Epithelial cell of proximal tubule (primary cell): ENCODE results near the gene MYRIP. TPM values are rescaled to one million over a fixed set of nuclear protein-coding genes. Genes with fewer than 3 reads are reported as not detected.

ENCODE experiments used
- DNase-seq: peaks from one replicate; pipeline ENCODE4 v3.0.0-alpha.2; 2011; ENCODE audit warnings: low read depth
- H3K4me3 ChIP-seq: 2 replicates; pipeline ENCODE4 v1.5.1; 2011; ENCODE audit warnings: low read depth, mild to moderate bottlenecking, low read length
- CTCF ChIP-seq: conservative IDR thresholded peaks from 2 replicates; pipeline ENCODE4 v1.5.1; 2012; ENCODE audit warnings: low read depth, mild to moderate bottlenecking, low read length
- total RNA-seq: library from RNA; depleted of rRNA; stranded (reverse); fragments of >200 nt; gene quantifications from 2 replicates; pipeline ENCODE4 v1.2.3, GENCODE V29; 2015

MYRIP gene
- total RNA-seq, 1 donor from 2014 or later = 0.12 TPM

- DNase-seq = no peak
- no peak for TF ChIP-seq CTCF
- H3K4me3 ChIP-seq = no peak overlapping the region
Observed at GRCh38 chr3:40143283-40144090, 334.1 kb downstream of the MYRIP start.

- DNase-seq = no peak
- H3K4me3 ChIP-seq = no peak overlapping the region
- no peak for TF ChIP-seq CTCF
Observed at GRCh38 chr3:40148827-40149226, 339.4 kb downstream of the MYRIP start.

- TF ChIP-seq CTCF = no peak
- no peak for DNase-seq
- H3K4me3 ChIP-seq = no peak overlapping the region
Observed at GRCh38 chr3:40152482-40153133, 343.2 kb downstream of the MYRIP start.

- no peak overlapping the region for H3K4me3 ChIP-seq
- no peak for TF ChIP-seq CTCF
- no peak for DNase-seq
Observed at GRCh38 chr3:40160933-40161332, 351.5 kb downstream of the MYRIP start.

- no peak overlapping the region for H3K4me3 ChIP-seq
- TF ChIP-seq CTCF = no peak
- no peak for DNase-seq
Observed at GRCh38 chr3:40162616-40163015, 353.2 kb downstream of the MYRIP start.

- no peak for DNase-seq
- no peak overlapping the region for H3K4me3 ChIP-seq
Observed at GRCh38 chr3:40166997-40167396, 357.6 kb downstream of the MYRIP start.

More at GRCh38 chr3:40166997-40167396, 357.6 kb downstream of the MYRIP start:
- no peak for TF ChIP-seq CTCF
